MM.1S (cell line): Measurements from ENCODE around the gene ARHGAP26.

Experiments
- DNase-seq: peaks from one replicate; pipeline ENCODE4 v3.0.0-alpha.2; 2015
- H2AFZ ChIP-seq: fragments of 300-600 bp; sonication (generic); 2 replicates; pipeline ENCODE4 v1.6.0; 2016; ENCODE audit warnings: antibody characterized with exemption, low read length
- H3F3A ChIP-seq: fragments of 300-600 bp; sonication (generic); 2 replicates; pipeline ENCODE4 v1.6.1; 2016; ENCODE audit warnings: mild to moderate bottlenecking, antibody characterized with exemption, low read length, moderate library complexity, mixed read lengths; ENCODE audit not compliant: insufficient read depth
- H3K27ac ChIP-seq: fragments of 300-600 bp; sonication (generic); 2 replicates; pipeline ENCODE4 v1.5.1; 2016; ENCODE audit warnings: mild to moderate bottlenecking, low read length
- H3K27me3 ChIP-seq: fragments of 300-600 bp; sonication (generic); replicated peaks from 2 replicates; pipeline ENCODE4 v1.6.0; 2016; ENCODE audit warnings: low read length; ENCODE audit not compliant: insufficient read depth
- H3K36me3 ChIP-seq: fragments of 300-600 bp; sonication (generic); replicated peaks from 2 replicates; pipeline ENCODE4 v1.6.1; 2016; ENCODE audit warnings: mild to moderate bottlenecking, low read length, mixed read lengths; ENCODE audit not compliant: insufficient read depth
- H3K4me1 ChIP-seq: fragments of 300-600 bp; sonication (generic); 2 replicates; pipeline ENCODE4 v1.6.1; 2016; ENCODE audit warnings: low read length, mixed read lengths
- H3K4me2 ChIP-seq: fragments of 300-600 bp; sonication (generic); 2 replicates; pipeline ENCODE4 v1.6.0; 2016; ENCODE audit warnings: low read depth, low read length
- H3K4me3 ChIP-seq: fragments of 300-600 bp; sonication (generic); 2 replicates; pipeline ENCODE4 v1.5.1; 2016; ENCODE audit warnings: low read length, mixed read lengths
- H3K79me2 ChIP-seq: fragments of 300-600 bp; sonication (generic); 2 replicates; pipeline ENCODE4 v1.6.1; 2016; ENCODE audit warnings: mixed run types, low read length, mixed read lengths
- H3K9ac ChIP-seq: fragments of 300-600 bp; sonication (generic); 2 replicates; pipeline ENCODE4 v1.6.1; 2016; ENCODE audit warnings: low read length, mixed read lengths
- H3K9me2 ChIP-seq: fragments of 300-600 bp; sonication (generic); replicated peaks from 2 replicates; pipeline ENCODE4 v1.6.1; 2016; ENCODE audit warnings: mild to moderate bottlenecking, low read length, mixed read lengths; ENCODE audit not compliant: insufficient read depth
- H3K9me3 ChIP-seq: fragments of 300-600 bp; sonication (generic); replicated peaks from 2 replicates; pipeline ENCODE4 v1.6.1; 2016; ENCODE audit warnings: mild to moderate bottlenecking, low read length, mixed read lengths; ENCODE audit not compliant: insufficient read depth
- H4K20me1 ChIP-seq: fragments of 300-600 bp; sonication (generic); 2 replicates; pipeline ENCODE4 v1.6.1; 2016; ENCODE audit warnings: mild to moderate bottlenecking, low read length, moderate library complexity, mixed read lengths; ENCODE audit not compliant: insufficient read depth
- EZH2 ChIP-seq: fragments of 300-600 bp; sonication (generic); optimal IDR thresholded peaks from 2 replicates; pipeline ENCODE3; 2017; ENCODE audit warnings: low read depth, mild to moderate bottlenecking, antibody characterized with exemption, low read length, mixed read lengths
- EZH2phosphoT487 ChIP-seq: fragments of 300-600 bp; sonication (generic); IDR thresholded peaks from 2 replicates; pipeline ENCODE4 v1.6.1; 2018; ENCODE audit warnings: antibody characterized with exemption, low read length
- TF ChIP-seq, protein P1 (sequence below): fragments of 300-600 bp; sonication (generic); IDR thresholded peaks from 2 replicates; pipeline ENCODE4 v1.5.1; 2016; ENCODE audit warnings: antibody characterized with exemption, low read length, mixed read lengths

ARHGAP26 gene

DNA sequence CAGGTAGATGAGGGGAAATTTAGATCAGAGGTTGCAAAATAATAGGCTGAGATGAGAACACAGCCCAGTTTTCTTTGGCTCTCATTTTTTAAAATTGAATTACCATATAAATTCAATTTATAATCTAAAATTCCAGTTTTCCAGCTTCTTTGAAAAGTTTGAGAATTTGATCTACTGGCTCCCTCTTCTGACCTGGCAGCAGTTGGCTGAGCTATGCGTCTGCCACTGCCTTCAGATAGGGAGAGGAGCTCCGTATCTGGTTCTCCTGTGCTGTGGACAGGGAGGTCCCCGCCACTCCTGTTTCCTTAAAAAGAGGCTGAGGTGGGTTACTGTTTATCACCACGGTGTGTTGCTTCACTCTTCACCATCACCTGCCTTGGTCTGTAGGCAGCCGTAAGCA is 103.7 kb downstream of the ARHGAP26 start:
- no peak overlapping the region for H3K9ac ChIP-seq
- no peaks in the 10 kb centered on the region for H3K36me3 ChIP-seq
- no peak overlapping the region for H3K4me3 ChIP-seq
- TF ChIP-seq, protein P1, sequence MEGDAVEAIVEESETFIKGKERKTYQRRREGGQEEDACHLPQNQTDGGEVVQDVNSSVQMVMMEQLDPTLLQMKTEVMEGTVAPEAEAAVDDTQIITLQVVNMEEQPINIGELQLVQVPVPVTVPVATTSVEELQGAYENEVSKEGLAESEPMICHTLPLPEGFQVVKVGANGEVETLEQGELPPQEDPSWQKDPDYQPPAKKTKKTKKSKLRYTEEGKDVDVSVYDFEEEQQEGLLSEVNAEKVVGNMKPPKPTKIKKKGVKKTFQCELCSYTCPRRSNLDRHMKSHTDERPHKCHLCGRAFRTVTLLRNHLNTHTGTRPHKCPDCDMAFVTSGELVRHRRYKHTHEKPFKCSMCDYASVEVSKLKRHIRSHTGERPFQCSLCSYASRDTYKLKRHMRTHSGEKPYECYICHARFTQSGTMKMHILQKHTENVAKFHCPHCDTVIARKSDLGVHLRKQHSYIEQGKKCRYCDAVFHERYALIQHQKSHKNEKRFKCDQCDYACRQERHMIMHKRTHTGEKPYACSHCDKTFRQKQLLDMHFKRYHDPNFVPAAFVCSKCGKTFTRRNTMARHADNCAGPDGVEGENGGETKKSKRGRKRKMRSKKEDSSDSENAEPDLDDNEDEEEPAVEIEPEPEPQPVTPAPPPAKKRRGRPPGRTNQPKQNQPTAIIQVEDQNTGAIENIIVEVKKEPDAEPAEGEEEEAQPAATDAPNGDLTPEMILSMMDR = no peak
- TF ChIP-seq EZH2phosphoT487 (no peak), EZH2 (no peak)
- no peak overlapping the region for H2AFZ ChIP-seq
- H3K27me3 ChIP-seq = no peaks in the 10 kb centered on the region
- H3K4me1 ChIP-seq = no peaks in the 10 kb centered on the region
- H3K4me2 ChIP-seq = no peak overlapping the region
- H3K9me2 ChIP-seq = no peaks in the 10 kb centered on the region
- H3K9me3 ChIP-seq = no peaks in the 10 kb centered on the region
- no peak for DNase-seq
- no peak overlapping the region for H3K27ac ChIP-seq
- no peaks in the 10 kb centered on the region for H3K79me2 ChIP-seq
- H3F3A ChIP-seq = no peaks in the 10 kb centered on the region
- no peaks in the 10 kb centered on the region for H4K20me1 ChIP-seq

DNA sequence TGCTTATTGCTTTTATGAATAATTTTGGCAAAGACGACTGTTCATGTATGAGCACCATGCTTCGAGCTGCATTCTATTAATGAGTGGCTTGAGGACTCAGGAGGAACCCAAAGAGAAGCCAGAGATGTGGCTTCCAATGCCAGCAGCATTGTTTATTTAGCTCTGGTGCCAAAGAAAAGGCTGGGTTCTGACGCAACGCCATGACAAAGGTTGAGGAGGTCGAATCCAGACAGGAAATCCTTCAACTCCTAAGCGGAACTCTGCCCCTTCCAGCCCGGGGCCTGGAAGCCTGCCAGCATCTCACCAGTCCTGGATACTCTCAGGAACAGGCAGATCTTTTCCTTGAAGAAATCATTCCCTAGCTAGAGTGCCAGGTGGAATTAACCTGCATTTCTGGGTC is 104.4 kb downstream of the ARHGAP26 start:
- Histone ChIP-seq H3K4me2 (no peak overlapping the region), H3K79me2 (no peaks in the 10 kb centered on the region), H3K36me3 (no peaks in the 10 kb centered on the region), H4K20me1 (no peaks in the 10 kb centered on the region), H3K9me2 (no peaks in the 10 kb centered on the region), H2AFZ (no peak overlapping the region), H3F3A (no peaks in the 10 kb centered on the region), H3K4me1 (no peaks in the 10 kb centered on the region), H3K4me3 (no peak overlapping the region), H3K27ac (no peak overlapping the region), H3K9me3 (no peaks in the 10 kb centered on the region), H3K27me3 (no peaks in the 10 kb centered on the region), H3K9ac (no peak overlapping the region)
- TF ChIP-seq EZH2phosphoT487 = no peak
- TF ChIP-seq, protein P1 = no peak
- TF ChIP-seq EZH2 = no peak
- DNase-seq = no peak

DNA sequence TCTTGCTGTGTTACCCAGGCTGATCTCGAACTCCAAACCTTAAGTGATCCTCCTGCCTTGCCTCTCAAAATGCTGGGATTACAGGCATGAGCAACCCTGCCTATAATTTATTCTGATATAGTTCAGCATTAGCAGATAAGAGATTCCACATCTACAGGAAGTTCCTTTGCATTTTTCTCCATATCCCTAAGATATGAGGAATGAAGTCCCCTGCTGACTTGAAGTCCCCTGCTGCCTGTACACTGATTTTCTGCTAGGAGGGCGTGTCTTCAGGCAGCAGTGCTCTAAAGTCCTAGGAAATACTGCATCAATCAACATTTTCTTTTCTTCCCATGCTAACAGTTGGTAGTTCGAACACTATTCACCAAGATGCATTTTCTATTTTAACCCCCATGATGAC is 105.8 kb downstream of the ARHGAP26 start:
- TF ChIP-seq EZH2phosphoT487 = no peak
- no peak for TF ChIP-seq EZH2
- TF ChIP-seq, protein P1 = no peak
- no peaks in the 10 kb centered on the region for H3K9me2 ChIP-seq
- no peak overlapping the region for H3K9ac ChIP-seq
- H3K4me2 ChIP-seq = no peak overlapping the region
- no peaks in the 10 kb centered on the region for H3K4me1 ChIP-seq
- no peaks in the 10 kb centered on the region for H4K20me1 ChIP-seq
- H3K27me3 ChIP-seq = no peaks in the 10 kb centered on the region
- no peaks in the 10 kb centered on the region for H3K79me2 ChIP-seq
- H3K9me3 ChIP-seq = no peaks in the 10 kb centered on the region
- no peak overlapping the region for H3K4me3 ChIP-seq
- DNase-seq = no peak
- no peaks in the 10 kb centered on the region for H3F3A ChIP-seq
- no peaks in the 10 kb centered on the region for H3K36me3 ChIP-seq
- no peak overlapping the region for H3K27ac ChIP-seq
- H2AFZ ChIP-seq = no peak overlapping the region
